ENCODE measurements around the gene C1QL1. TPM values are rescaled to one million over a fixed set of nuclear protein-coding genes. Genes with fewer than 3 reads are reported as not detected.

Gene C1QL1
- total RNA-seq, 2 experiments from 2014 or later, result 0.67 to 0.77 TPM

DNA sequence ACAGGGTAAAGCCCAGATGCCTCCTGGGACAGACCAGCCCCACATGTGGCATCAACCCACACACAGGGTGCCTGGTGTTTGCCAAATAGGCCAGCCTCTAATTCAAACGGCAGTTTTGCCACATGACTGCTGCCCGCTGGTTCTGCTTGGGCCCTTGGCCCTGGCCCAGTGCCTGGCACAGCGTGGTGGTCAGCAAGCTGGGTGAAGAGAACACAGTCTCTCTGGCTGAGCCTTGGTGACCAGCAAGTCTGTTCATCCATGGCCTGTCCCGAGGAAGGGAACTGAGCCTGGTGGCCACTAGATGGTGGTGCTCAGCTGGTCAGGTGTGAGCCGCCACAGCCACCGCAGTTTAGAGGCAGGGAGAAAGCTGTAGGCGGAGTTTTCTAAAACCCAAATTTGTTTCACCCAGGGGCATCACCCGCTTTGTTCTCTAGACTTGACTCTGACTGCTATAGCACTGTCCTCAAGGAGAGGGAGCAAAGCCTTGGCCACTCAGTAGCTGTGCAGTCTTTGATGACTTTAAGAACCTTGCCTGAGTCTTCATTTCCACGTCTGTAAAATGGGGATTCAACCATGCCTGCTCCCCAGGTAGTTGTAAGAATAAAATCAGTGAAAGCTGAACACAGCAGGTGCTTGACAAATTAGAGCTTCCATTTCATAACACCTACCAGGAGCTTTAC is 48.1 kb downstream of the C1QL1 start:
- H3K36me3 Mint-ChIP-seq (ENCODE audit: low read depth), result peaks cover 5% of the 10 kb centered on the region
- ChIA-PET POLR2A (no interaction called here), CTCF (interaction anchor here (0.7 to 2.2 kb wide), 18 partner anchors 9 to 215 kb away, joined by 3 to 13 read pairs (median 4); partner anchors contain the start of genes ACBD4 and EFTUD2)
- peaks cover 19% of the 10 kb centered on the region for H3K27me3 Mint-ChIP-seq
- no peak overlapping the region for H3K4me3 Mint-ChIP-seq
- H3K4me1 Mint-ChIP-seq, result no peaks in the 10 kb centered on the region
- H3K27ac Mint-ChIP-seq, result no peak overlapping the region
- H3K9me3 Mint-ChIP-seq, result no peaks in the 10 kb centered on the region
- peak; percentile 66 for DNase-seq

DNA sequence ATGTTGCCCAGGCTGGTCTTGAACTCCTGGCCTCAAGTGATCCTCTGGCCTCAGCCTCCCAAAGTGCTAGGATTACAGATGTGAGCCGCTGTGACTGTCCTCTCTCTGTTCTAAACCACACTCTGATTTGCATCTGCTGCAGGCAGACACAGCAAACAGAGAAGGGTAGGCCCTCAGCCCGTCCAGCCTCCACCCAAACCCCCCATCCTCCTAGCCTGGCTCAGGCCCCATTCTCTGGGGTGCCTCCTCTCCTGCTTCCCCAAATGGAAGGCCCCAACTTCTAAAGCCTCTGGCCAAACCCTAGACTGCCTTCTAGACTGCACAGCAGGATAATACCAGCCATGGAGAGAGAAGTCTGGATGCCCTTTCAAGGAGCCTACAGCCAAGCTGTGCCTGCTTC is 48.7 kb downstream of the C1QL1 start:
- Mint-ChIP-seq H3K9me3 (no peaks in the 10 kb centered on the region), H3K4me1 (no peaks in the 10 kb centered on the region), H3K27me3 (peaks cover 21% of the 10 kb centered on the region), H3K27ac (no peak overlapping the region), H3K36me3 (ENCODE audit: low read depth) (peaks cover 1% of the 10 kb centered on the region), H3K4me3 (no peak overlapping the region)
- ChIA-PET POLR2A (no interaction called here), CTCF (interaction anchor here (1.1 to 2.2 kb wide), 8 partner anchors 9 to 216 kb away, joined by 3 to 13 read pairs (median 4); partner anchors contain the start of genes ACBD4 and EFTUD2)
- DNase-seq, result no peak

DNA sequence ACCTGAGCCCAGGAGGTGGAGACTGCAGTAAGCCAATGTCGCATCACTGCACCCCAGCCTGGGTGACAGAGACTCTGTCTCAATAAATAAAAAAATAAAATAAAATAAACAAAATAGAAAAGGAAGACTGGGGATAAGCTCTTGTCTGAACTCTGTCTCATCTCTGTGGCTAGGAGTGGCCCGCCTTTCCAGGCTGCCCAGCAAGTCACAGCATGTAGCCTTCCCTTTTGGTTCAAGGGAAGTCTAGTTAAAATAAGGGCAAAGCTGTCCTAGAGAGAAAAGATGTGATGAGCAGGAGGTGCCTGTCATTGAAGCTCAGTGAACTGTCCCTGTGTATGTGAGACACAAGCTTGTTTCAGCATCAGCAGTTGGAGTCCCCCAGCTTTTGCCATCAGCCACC is 50.1 kb downstream of the C1QL1 start:
- Mint-ChIP-seq H3K27me3 (peaks cover 28% of the 10 kb centered on the region), H3K4me3 (no peak overlapping the region), H3K9me3 (no peaks in the 10 kb centered on the region), H3K36me3 (ENCODE audit: low read depth) (no peaks in the 10 kb centered on the region), H3K4me1 (peaks cover 4% of the 10 kb centered on the region), H3K27ac (no peak overlapping the region)
- CTCF ChIA-PET, result interaction anchor here (1.6 kb wide), 2 partner anchors 8 to 217 kb away, joined by 4 to 7 read pairs; partner anchors contain the start of gene ACBD4
- POLR2A ChIA-PET, result no interaction called here
- no peak for DNase-seq

DNA sequence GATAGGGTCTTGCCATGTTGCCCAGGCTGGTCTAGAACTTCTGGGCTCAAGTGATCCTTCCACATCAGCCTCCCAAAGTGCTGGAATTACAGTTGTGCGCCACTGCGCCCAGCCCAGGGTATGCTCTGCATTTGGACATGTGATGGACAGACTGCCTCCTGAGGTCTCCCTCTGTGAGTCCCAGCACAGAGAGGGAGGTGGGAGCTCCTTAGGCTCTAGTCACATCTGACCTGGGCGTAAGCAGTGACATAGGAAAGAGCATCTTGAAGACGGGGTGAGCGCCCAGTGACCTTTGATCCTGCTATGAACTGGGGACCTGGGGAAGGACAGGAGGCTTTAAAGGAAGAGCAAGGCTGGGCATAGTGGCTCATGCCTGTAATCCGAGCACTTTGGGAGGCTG is 50.6 kb downstream of the C1QL1 start:
- Mint-ChIP-seq H3K4me3 (no peak overlapping the region), H3K27me3 (peaks cover 32% of the 10 kb centered on the region), H3K36me3 (ENCODE audit: low read depth) (no peaks in the 10 kb centered on the region), H3K9me3 (no peaks in the 10 kb centered on the region), H3K4me1 (peaks cover 5% of the 10 kb centered on the region), H3K27ac (no peak overlapping the region)
- CTCF ChIA-PET, result interaction anchor here (1.6 kb wide), 2 partner anchors 8 to 218 kb away, joined by 4 to 7 read pairs; partner anchors contain the start of gene ACBD4
- DNase-seq, result no peak
- POLR2A ChIA-PET, result no interaction called here

DNA sequence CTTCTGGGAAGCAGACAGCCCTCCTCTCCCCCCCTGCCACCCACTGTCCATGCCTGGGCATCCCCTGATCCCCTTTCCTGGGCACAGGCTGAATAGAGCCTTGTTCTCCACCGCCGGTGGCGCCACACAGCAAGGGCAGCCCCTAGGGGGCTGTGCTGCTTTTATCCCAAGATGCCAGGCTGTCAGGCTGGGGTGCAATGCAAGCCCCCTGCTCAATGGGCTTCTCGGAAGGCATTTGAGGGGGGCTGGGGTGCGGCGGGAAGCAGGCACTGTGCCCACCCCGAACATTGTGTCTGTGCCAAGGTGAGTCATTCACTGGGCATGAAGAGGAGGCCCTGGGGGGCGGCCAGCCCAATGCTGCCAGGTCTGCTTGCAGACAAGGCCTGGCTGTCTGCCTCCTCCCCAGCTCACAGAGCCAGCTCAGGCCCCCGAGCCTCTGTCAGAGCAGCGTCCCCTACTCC is 51.3 kb downstream of the C1QL1 start:
- Mint-ChIP-seq H3K27ac (no peak overlapping the region), H3K4me3 (no peak overlapping the region), H3K27me3 (peaks cover 36% of the 10 kb centered on the region), H3K9me3 (no peaks in the 10 kb centered on the region), H3K36me3 (ENCODE audit: low read depth) (no peaks in the 10 kb centered on the region), H3K4me1 (peaks cover 7% of the 10 kb centered on the region)
- ChIA-PET POLR2A (no interaction called here), CTCF (interaction anchor here (0.6 to 1.6 kb wide), 2 partner anchors 34 to 218 kb away, joined by 5 to 7 read pairs; partner anchors contain the start of gene ACBD4)
- no peak for DNase-seq

DNA sequence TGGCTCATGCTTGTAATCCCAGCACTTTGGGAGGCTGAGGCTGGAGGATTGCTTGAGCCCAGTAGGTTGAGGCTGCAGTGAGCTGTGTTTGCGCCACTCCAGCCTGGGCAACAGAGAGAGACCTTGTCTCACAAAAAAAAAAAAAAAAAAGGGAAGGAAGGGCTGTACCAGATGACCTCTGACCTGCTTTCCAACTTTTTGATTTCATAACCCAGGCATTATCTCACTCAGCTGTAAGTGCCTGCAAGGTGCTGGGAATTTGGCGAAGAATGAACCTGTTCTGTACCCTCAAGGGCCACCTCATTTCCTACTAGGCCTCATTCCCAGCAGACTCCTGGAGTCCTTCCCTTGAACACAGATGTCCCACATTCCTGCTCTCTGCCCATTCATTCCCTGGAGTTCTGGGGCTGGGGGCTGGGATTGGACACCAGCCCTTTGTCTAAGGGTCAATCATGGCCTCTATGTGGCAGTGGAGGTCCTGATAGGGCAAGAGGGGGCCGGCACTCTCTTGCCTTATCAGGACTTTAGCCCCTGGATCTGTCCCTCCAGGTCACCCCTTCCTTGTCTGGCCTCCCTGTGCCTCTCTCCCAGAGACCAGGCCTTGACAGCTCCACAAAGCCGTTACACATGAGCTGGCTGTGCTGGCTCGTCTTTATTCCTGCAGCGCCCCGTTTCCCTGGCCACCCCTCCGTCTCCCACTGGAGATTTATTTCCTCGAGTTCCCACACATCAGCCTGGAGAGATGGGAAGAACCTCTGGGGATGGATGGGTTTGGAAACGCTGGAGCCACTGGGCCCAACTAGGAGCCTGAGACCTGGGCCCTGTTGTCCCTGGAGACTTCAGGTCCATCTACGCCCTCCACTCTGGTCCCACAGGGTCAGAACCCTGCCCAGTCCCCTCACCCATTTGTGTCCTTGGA is 52.0 kb downstream of the C1QL1 start:
- Mint-ChIP-seq H3K9me3 (no peaks in the 10 kb centered on the region), H3K27ac (no peak overlapping the region), H3K36me3 (ENCODE audit: low read depth) (no peaks in the 10 kb centered on the region), H3K4me3 (no peak overlapping the region), H3K4me1 (peaks cover 8% of the 10 kb centered on the region), H3K27me3 (peaks cover 35% of the 10 kb centered on the region)
- POLR2A ChIA-PET, result no interaction called here
- DNase-seq, result no peak
- CTCF ChIA-PET, result interaction anchor here (0.6 kb wide), 1 partner anchor 35 kb away, joined by 5 read pairs; no protein-coding TSS in a partner anchor

DNA sequence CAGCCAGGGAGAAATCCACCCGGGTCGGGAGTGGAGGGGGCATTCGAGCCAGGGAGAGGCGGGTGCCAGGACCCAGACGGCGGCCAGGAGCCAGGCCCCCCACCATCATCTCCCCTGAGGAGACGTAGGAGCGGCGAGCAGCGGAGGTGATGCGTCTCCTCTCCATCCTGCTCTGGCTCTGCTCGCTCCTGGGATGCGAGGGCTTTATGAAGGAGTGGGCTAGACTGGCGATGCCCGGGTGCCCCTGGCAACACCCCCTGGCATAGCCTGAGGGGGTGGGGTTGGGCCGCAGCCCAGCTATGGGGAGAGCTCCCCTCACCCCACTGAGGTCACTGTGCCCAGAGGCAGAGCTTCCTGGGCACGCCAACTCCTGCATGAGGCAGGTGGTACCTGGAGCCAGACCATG is 52.8 kb downstream of the C1QL1 start, which contains the start of gene GFAP:
GFAP (minus strand) TSS at position 180 of the 406 bp plus-strand sequence; CDS start at position 166, 14 bp downstream.
- no peak for DNase-seq
- H3K36me3 Mint-ChIP-seq (ENCODE audit: low read depth), result no peaks in the 10 kb centered on the region
- H3K27ac Mint-ChIP-seq, result no peak within 1 kb of the TSS
- H3K27me3 Mint-ChIP-seq, result peaks cover 36% of the 10 kb centered on the region
- H3K4me3 Mint-ChIP-seq, result no peak within 1 kb of the TSS
- ChIA-PET POLR2A (no interaction called here), CTCF (interaction anchor here (0.6 kb wide), 1 partner anchor 170 kb away, joined by 3 read pairs; no protein-coding TSS in a partner anchor)
- no peaks in the 10 kb centered on the region for H3K9me3 Mint-ChIP-seq
- peaks cover 15% of the 10 kb centered on the region for H3K4me1 Mint-ChIP-seq

DNA sequence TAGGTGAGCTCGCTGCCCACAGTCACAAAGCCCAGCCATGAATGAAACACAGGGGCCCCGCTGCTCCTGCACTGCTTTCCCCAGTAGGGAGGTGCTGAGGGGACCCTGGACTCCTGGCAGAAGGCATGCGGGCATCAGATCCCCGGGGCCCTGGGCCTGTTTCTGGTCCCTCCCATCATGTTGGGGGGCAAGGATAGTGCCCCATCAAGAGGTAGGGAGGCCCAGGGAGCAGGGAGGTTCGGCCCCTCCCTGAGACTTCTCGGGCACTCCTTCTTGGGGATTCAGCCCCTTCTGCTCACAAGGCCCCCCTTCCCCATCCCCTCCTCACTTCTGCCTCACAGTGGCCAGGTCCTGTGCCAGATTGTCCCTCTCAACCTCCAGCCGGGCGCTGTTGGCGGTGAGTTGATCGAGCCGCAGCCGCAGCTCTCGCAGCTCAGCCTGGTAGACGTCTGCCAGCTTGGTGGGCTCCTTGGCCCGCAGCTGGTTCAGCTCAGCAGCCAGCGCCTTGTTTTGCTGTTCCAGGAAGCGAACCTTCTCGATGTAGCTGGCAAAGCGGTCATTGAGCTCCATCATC is 53.3 kb downstream of the C1QL1 start:
- H3K27ac Mint-ChIP-seq, result no peak overlapping the region
- H3K4me3 Mint-ChIP-seq, result no peak overlapping the region
- peaks cover 35% of the 10 kb centered on the region for H3K27me3 Mint-ChIP-seq
- H3K36me3 Mint-ChIP-seq (ENCODE audit: low read depth), result no peaks in the 10 kb centered on the region
- no peak for DNase-seq
- H3K4me1 Mint-ChIP-seq, result peaks cover 15% of the 10 kb centered on the region
- ChIA-PET POLR2A (no interaction called here), CTCF (interaction anchor here (0.6 kb wide), 1 partner anchor 171 kb away, joined by 3 read pairs; no protein-coding TSS in a partner anchor)
- no peaks in the 10 kb centered on the region for H3K9me3 Mint-ChIP-seq

DNA sequence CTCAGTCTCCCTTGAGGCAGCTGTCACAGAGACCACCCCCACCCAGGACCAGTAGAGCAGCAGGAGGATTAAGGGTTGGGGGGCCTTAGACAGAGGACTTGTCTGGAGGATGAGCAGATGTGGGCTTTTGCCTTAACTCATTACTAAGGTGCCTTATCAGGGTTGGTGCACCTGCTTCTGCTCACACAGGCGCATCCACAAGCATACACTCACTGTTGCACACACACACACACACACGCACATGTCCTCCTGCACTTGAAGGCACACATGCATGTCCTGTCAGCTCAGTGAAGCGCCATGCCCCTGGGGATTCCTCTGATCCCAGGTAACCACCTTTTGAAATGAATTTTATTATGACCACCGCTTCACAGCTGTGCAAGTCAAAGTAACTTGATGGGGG is 54.0 kb downstream of the C1QL1 start:
- H3K27ac Mint-ChIP-seq, result no peak overlapping the region
- peaks cover 35% of the 10 kb centered on the region for H3K27me3 Mint-ChIP-seq
- H3K9me3 Mint-ChIP-seq, result no peaks in the 10 kb centered on the region
- POLR2A ChIA-PET, result no interaction called here
- CTCF ChIA-PET, result interaction anchor here (1.9 kb wide), 1 partner anchor 11 kb away, joined by 5 read pairs; a partner anchor contains a TSS
- H3K4me1 Mint-ChIP-seq, result peaks cover 15% of the 10 kb centered on the region
- DNase-seq, result no peak
- H3K36me3 Mint-ChIP-seq (ENCODE audit: low read depth), result no peaks in the 10 kb centered on the region
- H3K4me3 Mint-ChIP-seq, result no peak overlapping the region

DNA sequence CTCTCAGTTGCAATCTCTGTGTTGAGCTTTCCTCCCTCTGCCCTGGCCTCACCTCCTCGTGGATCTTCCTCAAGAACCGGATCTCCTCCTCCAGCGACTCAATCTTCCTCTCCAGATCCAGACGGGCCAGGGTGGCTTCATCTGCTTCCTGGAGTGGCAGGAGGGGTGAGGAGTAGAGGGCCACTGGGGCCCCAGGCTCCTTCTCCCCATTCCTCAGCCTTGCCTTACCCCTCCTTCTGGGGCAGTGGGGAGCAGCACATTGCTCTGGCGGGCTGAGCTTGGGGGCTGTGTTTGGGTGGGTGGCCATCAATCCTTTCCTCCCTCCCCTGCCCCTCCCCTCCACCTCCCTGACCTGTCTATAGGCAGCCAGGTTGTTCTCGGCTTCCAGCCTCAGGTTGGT is 54.4 kb downstream of the C1QL1 start:
- CTCF ChIA-PET, result interaction anchor here (1.9 kb wide), 1 partner anchor 11 kb away, joined by 5 read pairs; a partner anchor contains a TSS
- POLR2A ChIA-PET, result no interaction called here
- H3K4me1 Mint-ChIP-seq, result peaks cover 15% of the 10 kb centered on the region

DNA sequence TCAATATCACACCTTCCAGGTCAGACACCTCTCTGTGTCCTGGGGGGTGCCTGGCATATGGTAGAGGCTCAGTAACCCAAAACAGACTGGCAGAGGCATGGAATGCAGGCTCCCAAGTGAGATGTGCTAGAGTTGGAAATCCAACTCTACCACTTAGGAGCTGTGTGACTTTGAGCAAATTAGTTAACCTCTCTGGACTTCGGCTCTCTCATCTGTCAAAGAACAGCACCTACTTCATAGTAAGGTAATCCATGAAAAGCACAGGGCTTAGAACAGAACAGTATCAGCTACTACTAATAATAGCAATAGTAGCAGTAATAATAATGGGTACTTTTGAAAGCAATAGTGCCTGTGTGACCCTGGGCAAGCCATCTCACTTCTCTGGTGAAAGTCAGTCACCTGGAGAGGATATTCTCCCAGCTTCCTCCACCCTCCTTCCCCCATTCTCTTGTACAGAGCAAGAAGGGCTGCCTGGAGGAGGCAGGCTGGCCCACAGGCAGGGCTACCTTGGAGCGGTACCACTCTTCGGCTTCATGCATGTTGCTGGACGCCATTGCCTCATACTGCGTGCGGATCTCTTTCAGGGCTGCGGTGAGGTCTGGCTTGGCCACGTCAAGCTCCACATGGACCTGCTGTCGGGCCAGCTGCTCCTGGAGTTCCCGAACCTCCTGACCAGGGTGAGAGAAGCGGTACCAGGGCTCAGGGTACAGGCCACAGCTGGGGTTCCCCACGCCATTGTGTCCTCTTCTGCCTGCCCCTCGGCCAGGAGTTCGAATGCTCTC is 55.1 kb downstream of the C1QL1 start:
- CTCF ChIA-PET, result interaction anchor here (0.6 to 1.9 kb wide), 3 partner anchors 9 to 201 kb away, joined by 3 to 5 read pairs (median 4); a partner anchor contains a TSS
- H3K9me3 Mint-ChIP-seq, result no peaks in the 10 kb centered on the region
- no peaks in the 10 kb centered on the region for H3K36me3 Mint-ChIP-seq (ENCODE audit: low read depth)
- H3K27me3 Mint-ChIP-seq, result peaks cover 33% of the 10 kb centered on the region
- POLR2A ChIA-PET, result no interaction called here
- H3K4me3 Mint-ChIP-seq, result no peak overlapping the region
- H3K27ac Mint-ChIP-seq, result no peak overlapping the region
- DNase-seq, result no peak
- peaks cover 15% of the 10 kb centered on the region for H3K4me1 Mint-ChIP-seq

More for the DNA sequence above, 54.4 kb downstream of the C1QL1 start:
- DNase-seq, result no peak
- Mint-ChIP-seq H3K4me3 (no peak overlapping the region), H3K36me3 (ENCODE audit: low read depth) (no peaks in the 10 kb centered on the region), H3K27me3 (peaks cover 33% of the 10 kb centered on the region), H3K27ac (no peak overlapping the region), H3K9me3 (no peaks in the 10 kb centered on the region)

All from activated CD4-positive, alpha-beta T cell treated with anti-CD3 and anti-CD28 coated beads, Interleukin-2, amount 10 ng/mL, durations not matched to agents 7 days and 5 days (primary cell).